HCT116 (cell line): Measurements from ENCODE around the gene PHKG2. TPM values are rescaled to one million over a fixed set of nuclear protein-coding genes. Genes with fewer than 3 reads are reported as not detected.

Experiments
- ATAC-seq: fragments of 200-7000 bp; cut with Tn5 transposase; 2 replicates; pipeline ENCODE4 v1.9.1; 2020; ENCODE audit warnings: mild to moderate bottlenecking, moderate library complexity
- BruUV-seq: library from RNA; stranded (reverse); fragments of 400-500 nt; replicated peaks from 2 replicates; lab custom pipeline; 2021; lab: Mats Ljungman, UMichigan
- CTCF ChIA-PET: fragments of 300-600 bp; sonication (Branson Sonifier 250); formaldehyde crosslinking; loops from one replicate; lab custom pipeline; 2021; ENCODE audit warnings: antibody characterized with exemption; lab: Charles Lee
- POLR2A ChIA-PET: fragments of 300-600, 350-600 bp; sonication (Branson Sonifier 250); formaldehyde crosslinking; loops from one replicate; lab custom pipeline; 2021; ENCODE audit warnings: antibody characterized with exemption; lab: Charles Lee
- RAD21 ChIA-PET, 2 experiments: fragments of 300-600 bp; sonication (Branson Sonifier 250); formaldehyde crosslinking; loops; one replicate each; lab custom pipeline; 2023; ENCODE audit warnings: low total read pairs in 2 of 2; ENCODE audit not compliant: uncharacterized antibody in 2 of 2, unreplicated experiment in 2 of 2, low non-redundant PET in 1 of 2; lab: Charles Lee
- DNase-seq: peaks from one replicate; pipeline ENCODE4 v3.0.0-alpha.2; 2010; ENCODE audit warnings: low read depth, low spot score
- H2AFZ ChIP-seq: fragments of 200-600 bp; shearing (Covaris generic), sonication (generic); 2 replicates; pipeline ENCODE4 v1.6.1; 2017; ENCODE audit warnings: low read depth, mixed run types, mixed read lengths, antibody characterized with exemption, low read length; ENCODE audit not compliant: poor library complexity, severe bottlenecking
- H3K27ac ChIP-seq: 2 replicates; pipeline ENCODE4 v1.5.1; 2012; ENCODE audit warnings: low read depth, low read length
- H3K27me3 ChIP-seq: fragments of 200-600 bp; sonication (generic); 2 replicates; pipeline ENCODE4 v1.6.1; 2016; ENCODE audit warnings: mixed run types, low read length, mixed read lengths; ENCODE audit not compliant: insufficient read depth
- H3K36me3 ChIP-seq, 2 experiments: fragments of 200-500 bp in 1 of 2; fragments of 200-600 bp in 1 of 2; sonication (Bioruptor generic) in 1 of 2; sonication (generic) in 1 of 2; 2 replicates each; pipeline versions ENCODE4 v1.5.1 to v1.6.1; 2014 to 2016; ENCODE audit warnings: low read length in 2 of 2, inconsistent platforms in 1 of 2, mixed read lengths in 1 of 2, mixed run types in 1 of 2; ENCODE audit not compliant: insufficient read depth in 2 of 2, control insufficient read depth in 1 of 2
- H3K4me1 ChIP-seq, 2 experiments: fragments of 200-600 bp in 1 of 2; sonication (generic) in 1 of 2; 2 replicates each; pipeline versions ENCODE4 v1.5.1 to v1.6.1; 2012 to 2017; ENCODE audit warnings: low read length in 2 of 2, inconsistent platforms in 1 of 2, mild to moderate bottlenecking in 1 of 2, mixed read lengths in 1 of 2, mixed run types in 1 of 2, moderate library complexity in 1 of 2; ENCODE audit not compliant: insufficient read depth in 2 of 2, control insufficient read depth in 1 of 2
- H3K4me2 ChIP-seq: fragments of 200-600 bp; sonication (generic); 2 replicates; pipeline ENCODE4 v1.6.1; 2017; ENCODE audit warnings: mixed run types, low read length, mixed read lengths
- H3K4me3 ChIP-seq, 2 experiments: fragments of 200-600 bp in 1 of 2; sonication (generic) in 1 of 2; replicated peaks in 1 of 2; 2 replicates each; pipeline ENCODE4 v1.5.1; 2011 to 2016; ENCODE audit warnings: low read length in 2 of 2, control low read depth in 1 of 2, low read depth in 1 of 2, mild to moderate bottlenecking in 1 of 2, mixed read lengths in 1 of 2, mixed run types in 1 of 2
- H3K79me2 ChIP-seq: fragments of 200-600 bp; sonication (generic); 2 replicates; pipeline ENCODE4 v1.6.1; 2017; ENCODE audit warnings: mild to moderate bottlenecking, mixed run types, low read length, moderate library complexity, mixed read lengths; ENCODE audit not compliant: insufficient read depth
- H3K9ac ChIP-seq: fragments of 200-600 bp; sonication (generic); 2 replicates; pipeline ENCODE4 v1.6.1; 2016; ENCODE audit warnings: low read length, mixed read lengths
- H3K9me2 ChIP-seq: fragments of 200-600 bp; sonication (generic), shearing (Covaris generic); 2 replicates; pipeline ENCODE4 v1.6.1; 2017; ENCODE audit warnings: mixed run types, mild to moderate bottlenecking, moderate library complexity; ENCODE audit not compliant: insufficient read depth
- H3K9me3 ChIP-seq, 2 experiments: fragments of 200-500 bp in 1 of 2; fragments of 200-600 bp in 1 of 2; sonication (Bioruptor generic) in 1 of 2; sonication (generic) in 1 of 2; 2 replicates each; pipeline ENCODE4 v1.6.1; 2014 to 2017; ENCODE audit warnings: low read length in 2 of 2, mixed read lengths in 2 of 2, inconsistent platforms in 1 of 2, low read depth in 1 of 2, mild to moderate bottlenecking in 1 of 2, mixed run types in 1 of 2, moderate library complexity in 1 of 2; ENCODE audit not compliant: control insufficient read depth in 1 of 2, insufficient read depth in 1 of 2
- H4K20me1 ChIP-seq: fragments of 200-600 bp; sonication (generic), shearing (Covaris generic); 2 replicates; pipeline ENCODE4 v1.6.1; 2017; ENCODE audit warnings: mixed run types, mild to moderate bottlenecking, moderate library complexity; ENCODE audit not compliant: insufficient read depth
- CBX3 ChIP-seq: IDR thresholded peaks from 2 replicates; pipeline ENCODE4 v1.6.1; 2012; ENCODE audit warnings: low read depth
- CEBPB ChIP-seq: IDR thresholded peaks from 2 replicates; pipeline ENCODE4 v1.6.1; 2012; ENCODE audit warnings: low read depth
- ELF1 ChIP-seq: IDR thresholded peaks from 2 replicates; pipeline ENCODE4 v1.6.1; 2012; ENCODE audit warnings: low read depth, borderline replicate concordance
- EZH2 ChIP-seq: fragments of 200-600 bp; sonication (generic); IDR thresholded peaks from 2 replicates; pipeline ENCODE4 v1.6.1; 2017; ENCODE audit warnings: antibody characterized with exemption, mixed run types
- FOSL1 ChIP-seq: IDR thresholded peaks from 2 replicates; pipeline ENCODE4 v1.6.1; 2012; ENCODE audit warnings: low read depth
- POLR2AphosphoS5 ChIP-seq: IDR thresholded peaks from 2 replicates; pipeline ENCODE4 v1.6.1; 2011; ENCODE audit warnings: mild to moderate bottlenecking, low read depth, low read length, moderate library complexity
- RAD21 ChIP-seq: IDR thresholded peaks from 2 replicates; pipeline ENCODE4 v1.6.1; 2012; ENCODE audit warnings: low read depth, mild to moderate bottlenecking
- REST ChIP-seq: IDR thresholded peaks from 2 replicates; pipeline ENCODE4 v1.6.1; 2012; ENCODE audit warnings: low read depth
- SP1 ChIP-seq: IDR thresholded peaks from 2 replicates; pipeline ENCODE4 v1.6.1; 2012; ENCODE audit warnings: low read depth
- SRF ChIP-seq: IDR thresholded peaks from 2 replicates; pipeline ENCODE4 v1.6.1; 2012; ENCODE audit warnings: low read depth
- YY1 ChIP-seq: IDR thresholded peaks from 2 replicates; pipeline ENCODE4 v1.6.1; 2011; ENCODE audit warnings: low read length, low read depth, moderate library complexity, mild to moderate bottlenecking; ENCODE audit not compliant: insufficient replicate concordance; ENCODE audit errors: extremely low read depth
- ZFX ChIP-seq: fragments of 450-650 bp; IDR thresholded peaks from 2 replicates; pipeline ENCODE4 v1.6.1; 2017
- ZNF274 ChIP-seq: fragments of 200-500 bp; sonication (Bioruptor generic); IDR thresholded peaks from 2 replicates; pipeline ENCODE4 v1.6.1; 2014; ENCODE audit warnings: mild to moderate bottlenecking, low read depth, low read length, inconsistent platforms
- intact Hi-C: fragments of 100-400 bp; cut with micrococcal nuclease; formaldehyde crosslinking; loops from 2 replicates; pipeline ENCODE4 v1.10.0; 2022
- total RNA-seq: library from RNA; stranded (reverse); gene quantifications from one replicate; pipeline ENCODE4 v1.2.1, GENCODE V29; 2021; ENCODE audit not compliant: unreplicated experiment

The PHKG2 gene
- total RNA-seq, 1 experiment from 2014 or later, result 32.6 TPM

GRCh38 chr16:30762991-30763725 lies 14.9 kb downstream of the PHKG2 start:
- Histone ChIP-seq H3K4me2 (peak overlapping the region; percentile 91), H3K9ac (peak overlapping the region; percentile 82), H3K4me1 (peaks cover 14 to 24% of the 10 kb centered on the region in 2 experiments; a peak in 3 of 4 replicates), H3K9me2 (no peaks in the 10 kb centered on the region), H2AFZ (no peak overlapping the region), H3K4me3 (peak overlapping the region; percentile 86 to 95), H3K9me3 (no peaks in the 10 kb centered on the region), H3K36me3 (peaks cover 42 to 46% of the 10 kb centered on the region in 2 experiments), H3K79me2 (peaks cover 36% of the 10 kb centered on the region), H4K20me1 (no peaks in the 10 kb centered on the region), H3K27ac (peak overlapping the region; percentile 75), H3K27me3 (no peaks in the 10 kb centered on the region)
- CTCF ChIA-PET, result no interaction called here
- no TSS peak for BruUV-seq
- TF ChIP-seq EZH2 (no peak), SP1 (no peak), POLR2AphosphoS5 (no peak), YY1 (no peak), FOSL1 (no peak), CEBPB (no peak), ZNF274 (no peak), CBX3 (no peak), RAD21 (no peak), REST (no peak), ELF1 (no peak), ZFX (no peak), SRF (no peak)
- RAD21 ChIA-PET, result no interaction called here
- ATAC-seq (no peak), DNase-seq (no peak)
- intact Hi-C loops, result no loop called here
- POLR2A ChIA-PET, result no interaction called here
